SJSA1 (cell line): ENCODE measurements around the gene SPRR5. TPM values are rescaled to one million over a fixed set of nuclear protein-coding genes. Genes with fewer than 3 reads are reported as not detected.

Source experiments
- DNase-seq, 2 experiments: peaks; one replicate each; pipeline ENCODE4 v3.0.0-alpha.2; 2015 to 2020; ENCODE audit warnings: low spot score in 2 of 2, low read depth in 1 of 2
- H3K27ac ChIP-seq: fragments of 250-450 bp; sonication (Bioruptor Pico); 2 replicates; pipeline ENCODE4 v1.5.1; 2020; ENCODE audit warnings: mild to moderate bottlenecking, moderate library complexity
- H3K27me3 ChIP-seq: fragments of 250-450 bp; sonication (Bioruptor Pico); replicated peaks from 2 replicates; pipeline ENCODE4 v1.5.1; 2020; ENCODE audit warnings: mild to moderate bottlenecking, moderate library complexity
- H3K36me3 ChIP-seq: fragments of 250-450 bp; sonication (Bioruptor Pico); 2 replicates; pipeline ENCODE4 v1.5.1; 2020; ENCODE audit warnings: mild to moderate bottlenecking
- H3K4me1 ChIP-seq: fragments of 250-450 bp; sonication (Bioruptor Pico); replicated peaks from 2 replicates; pipeline ENCODE4 v1.6.1; 2021; ENCODE audit warnings: mild to moderate bottlenecking
- H3K4me3 ChIP-seq: fragments of 250-450 bp; sonication (Bioruptor Pico); 2 replicates; pipeline ENCODE4 v1.5.1; 2020; ENCODE audit warnings: mild to moderate bottlenecking
- H3K9me3 ChIP-seq: fragments of 250-450 bp; sonication (Bioruptor Pico); replicated peaks from 2 replicates; pipeline ENCODE4 v1.5.1; 2020; ENCODE audit warnings: mild to moderate bottlenecking
- total RNA-seq: library from RNA; depleted of rRNA; stranded (reverse); fragments of >200 nt; shearing (Covaris generic); gene quantifications from 2 replicates; pipeline ENCODE4 v1.2.3, GENCODE V29; 2014

Gene SPRR5
- total RNA-seq, 1 experiment from 2014 or later, result not detected

DNA sequence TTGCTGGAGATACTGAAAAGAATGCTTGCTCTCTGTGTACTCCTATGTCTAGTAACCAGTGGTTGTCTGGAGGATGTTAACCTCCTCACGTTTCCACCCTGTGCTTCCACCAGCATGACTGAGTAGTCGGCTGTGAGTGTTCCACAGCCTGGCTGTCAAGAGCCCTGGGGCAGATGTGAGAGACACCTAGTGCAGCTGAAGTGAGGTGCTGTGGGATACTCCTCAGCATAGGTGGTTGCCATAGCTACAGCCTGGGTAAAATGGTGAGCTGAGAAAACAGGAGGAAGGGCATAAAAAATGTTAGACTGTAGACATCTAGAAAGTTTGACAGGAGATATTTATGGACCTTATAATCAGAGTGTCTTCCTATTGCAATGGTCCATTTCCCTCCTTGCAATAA, 22.8 kb upstream of the SPRR5 start:
- Histone ChIP-seq H3K9me3 (no peaks in the 10 kb centered on the region), H3K4me3 (no peak overlapping the region), H3K27me3 (no peaks in the 10 kb centered on the region; the same call in 1 of the 2 replicates), H3K4me1 (no peaks in the 10 kb centered on the region), H3K36me3 (no peaks in the 10 kb centered on the region), H3K27ac (no peak overlapping the region)
- DNase-seq, result no peak

DNA sequence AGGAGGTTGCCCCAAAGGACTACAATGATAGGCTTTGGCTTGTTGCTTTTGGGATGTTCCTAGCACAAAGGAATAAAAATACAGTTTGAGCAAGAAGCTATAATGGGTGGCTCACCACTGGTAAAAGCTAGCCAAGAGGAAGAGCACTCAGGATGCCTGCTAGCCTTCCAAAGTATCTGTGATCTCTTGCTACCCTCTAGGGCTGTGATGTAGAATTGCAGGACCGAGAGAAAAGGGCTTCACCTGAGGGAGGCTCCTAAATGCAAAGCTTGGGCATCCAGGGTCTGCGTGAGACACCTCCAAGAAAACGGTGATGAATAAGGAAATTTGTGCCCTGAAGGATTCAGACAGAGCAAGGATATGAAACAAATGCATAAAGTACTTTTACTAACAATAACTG, 20.9 kb upstream of the SPRR5 start:
- H3K27me3 ChIP-seq, result no peaks in the 10 kb centered on the region; the same call in 1 of the 2 replicates
- H3K27ac ChIP-seq, result no peak overlapping the region
- no peaks in the 10 kb centered on the region for H3K9me3 ChIP-seq
- H3K4me1 ChIP-seq, result no peaks in the 10 kb centered on the region
- no peak for DNase-seq
- H3K4me3 ChIP-seq, result no peak overlapping the region
- H3K36me3 ChIP-seq, result no peaks in the 10 kb centered on the region

DNA sequence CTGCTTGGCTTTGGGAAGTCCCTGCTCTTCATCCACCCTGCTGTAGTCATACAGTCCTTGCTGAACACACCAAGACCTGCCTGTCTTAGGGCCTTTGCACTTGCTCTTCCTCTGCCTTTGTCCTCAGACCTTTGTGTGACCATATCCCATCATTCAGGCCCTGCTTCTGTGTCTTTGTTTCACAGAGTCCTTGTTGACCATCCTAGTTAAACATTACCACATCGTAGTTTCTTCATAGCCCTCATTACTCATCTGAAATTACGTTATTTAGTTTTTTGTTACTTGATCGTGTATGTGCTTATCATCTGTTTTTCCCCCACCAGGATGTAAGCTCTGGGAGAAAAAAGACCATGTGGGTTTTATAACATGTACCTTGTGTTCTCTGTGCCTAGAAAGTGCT, 18.3 kb upstream of the SPRR5 start:
- Histone ChIP-seq H3K9me3 (no peaks in the 10 kb centered on the region), H3K36me3 (no peaks in the 10 kb centered on the region), H3K4me1 (no peaks in the 10 kb centered on the region), H3K4me3 (no peak overlapping the region), H3K27ac (no peak overlapping the region), H3K27me3 (no peaks in the 10 kb centered on the region; the same call in 1 of the 2 replicates)
- no peak for DNase-seq

DNA sequence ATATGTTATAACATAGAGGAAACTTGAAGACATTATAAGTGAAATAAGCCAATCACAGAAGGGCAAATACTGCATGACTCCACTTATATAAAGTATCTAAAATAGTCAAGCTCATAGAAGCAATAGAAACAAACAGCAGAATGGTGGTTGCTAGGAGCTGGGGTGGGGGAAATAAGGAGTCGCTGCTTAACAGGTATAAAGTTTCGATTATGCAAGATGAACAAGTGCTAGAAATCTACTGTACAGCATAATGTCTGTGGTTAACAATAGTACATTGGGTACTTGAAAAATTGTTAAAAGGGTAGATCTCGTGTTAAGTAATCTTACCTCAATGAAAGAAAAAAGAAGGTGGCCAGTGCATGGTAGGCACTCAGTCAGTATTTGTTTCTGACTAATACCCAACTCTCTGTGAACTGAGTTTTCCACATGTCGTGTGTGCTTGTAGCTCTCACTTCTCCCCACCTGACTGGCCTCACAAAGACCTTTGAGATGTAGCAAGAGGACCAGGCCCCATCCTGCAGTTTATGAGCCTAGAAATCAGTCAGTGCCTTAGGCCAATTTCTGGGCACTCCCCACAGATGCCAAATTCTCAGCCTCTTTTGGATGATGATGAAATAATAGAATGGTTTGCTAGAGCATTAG, 14.7 kb upstream of the SPRR5 start:
- H3K36me3 ChIP-seq, result no peaks in the 10 kb centered on the region
- H3K9me3 ChIP-seq, result no peaks in the 10 kb centered on the region
- no peak for DNase-seq
- 0 out of 2 replicates have a peak, but pooled peaks cover 3% of the 10 kb centered on the region for H3K27me3 ChIP-seq
- H3K4me1 ChIP-seq, result no peaks in the 10 kb centered on the region
- H3K27ac ChIP-seq, result no peak overlapping the region
- H3K4me3 ChIP-seq, result no peak overlapping the region

DNA sequence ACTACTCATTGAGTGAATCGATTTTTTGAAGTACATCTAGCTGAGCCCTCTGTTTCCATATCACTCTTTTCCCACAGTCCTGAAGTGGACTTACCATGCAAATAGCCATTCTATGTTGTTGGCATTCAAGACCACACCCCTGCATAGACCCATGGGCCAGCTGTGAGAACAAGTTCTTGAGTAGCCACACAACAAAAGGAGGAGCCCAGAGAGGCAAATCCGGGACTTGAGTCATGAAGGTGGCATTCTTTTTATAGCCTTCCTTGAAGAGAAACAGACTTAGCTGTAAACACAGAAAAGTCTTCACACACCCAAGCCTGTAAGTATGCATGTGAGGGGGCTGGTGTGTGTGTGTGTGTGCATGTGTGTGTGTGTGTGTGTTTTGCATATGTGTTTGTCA, 13.8 kb upstream of the SPRR5 start:
- no peaks in the 10 kb centered on the region for H3K9me3 ChIP-seq
- no peak overlapping the region for H3K4me3 ChIP-seq
- H3K27ac ChIP-seq, result no peak overlapping the region
- H3K27me3 ChIP-seq, result 0 out of 2 replicates have a peak, but pooled peaks cover 3% of the 10 kb centered on the region
- no peaks in the 10 kb centered on the region for H3K4me1 ChIP-seq
- H3K36me3 ChIP-seq, result no peaks in the 10 kb centered on the region
- no peak for DNase-seq

DNA sequence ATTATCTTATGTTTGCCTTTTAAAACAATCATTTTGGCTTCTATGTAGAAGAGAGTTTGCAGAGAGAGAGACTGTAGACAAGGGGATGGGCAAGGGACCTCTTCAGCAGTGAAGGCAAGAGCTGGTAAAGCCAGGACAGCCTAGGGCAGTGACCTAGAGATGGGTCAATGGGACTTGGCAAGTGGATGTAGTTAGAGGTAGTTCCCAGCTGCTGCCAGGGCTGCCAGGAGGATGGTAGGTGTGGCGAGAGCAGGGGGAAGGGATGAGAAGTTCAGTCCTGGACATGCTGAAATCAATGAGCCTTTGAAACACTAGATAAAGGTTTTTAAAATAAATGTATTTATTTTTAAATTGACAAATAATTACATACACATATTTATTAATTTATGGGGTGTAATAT, 6.4 kb upstream of the SPRR5 start:
- no peak for DNase-seq
- no peak overlapping the region for H3K27ac ChIP-seq
- H3K9me3 ChIP-seq, result no peaks in the 10 kb centered on the region
- no peaks in the 10 kb centered on the region for H3K36me3 ChIP-seq
- H3K4me3 ChIP-seq, result no peak overlapping the region
- H3K27me3 ChIP-seq, result no peaks in the 10 kb centered on the region
- H3K4me1 ChIP-seq, result no peaks in the 10 kb centered on the region

DNA sequence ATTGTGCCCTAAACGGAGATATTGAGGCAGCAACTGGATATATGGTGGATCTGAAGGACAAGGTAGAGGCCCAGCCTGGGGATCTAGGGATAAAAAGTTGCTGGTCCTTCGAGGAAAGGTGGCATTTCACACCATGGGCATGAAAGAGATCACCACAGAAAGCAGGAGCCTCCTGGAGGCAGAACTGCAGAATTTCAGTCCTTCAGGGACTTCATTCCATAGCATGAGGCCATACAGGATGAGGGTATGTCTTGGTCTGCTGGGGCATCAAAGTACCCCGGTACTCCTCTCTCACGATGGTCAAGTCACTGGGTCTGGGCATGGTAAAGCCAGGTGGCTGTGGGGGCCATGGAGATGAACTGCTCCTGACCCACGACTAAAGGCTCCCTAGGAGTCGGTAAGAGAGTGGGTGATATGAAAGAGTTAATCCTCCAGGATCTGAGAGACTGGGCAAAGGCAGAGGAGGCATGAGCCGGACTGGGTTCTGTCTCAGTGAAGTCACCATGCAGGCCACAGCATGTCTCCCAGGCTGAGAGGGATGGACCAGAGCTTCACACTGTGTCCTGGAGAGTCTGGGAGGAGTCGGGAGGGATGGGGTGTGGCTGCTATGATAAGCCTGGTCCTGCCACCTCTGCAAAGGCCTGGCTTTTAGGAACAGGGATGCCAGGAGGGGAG, 5.8 kb upstream of the SPRR5 start:
- no peak for DNase-seq
- Histone ChIP-seq H3K4me3 (no peak overlapping the region), H3K9me3 (no peaks in the 10 kb centered on the region), H3K4me1 (no peaks in the 10 kb centered on the region), H3K27ac (no peak overlapping the region), H3K36me3 (no peaks in the 10 kb centered on the region), H3K27me3 (no peaks in the 10 kb centered on the region)

DNA sequence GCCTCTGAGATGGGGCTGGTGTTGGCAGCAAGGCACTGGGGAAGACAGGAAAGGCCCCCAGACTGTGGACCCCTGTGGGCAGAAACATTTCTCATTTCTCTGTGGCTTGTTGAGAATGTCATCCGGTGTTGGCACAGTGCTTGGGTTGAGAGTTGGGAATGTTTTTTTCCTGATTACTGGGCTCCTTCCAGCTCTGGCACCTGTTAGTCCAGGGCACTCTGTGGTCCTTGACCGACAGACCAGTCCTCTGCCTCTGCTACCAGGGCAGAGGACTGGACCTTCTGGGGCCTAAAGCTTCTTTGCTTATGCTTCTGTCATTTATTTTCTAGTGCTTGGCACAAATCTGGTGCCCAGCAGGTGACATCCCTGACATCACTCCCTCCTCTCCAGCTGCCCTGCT, 4.8 kb upstream of the SPRR5 start:
- no peak for DNase-seq
- no peaks in the 10 kb centered on the region for H3K9me3 ChIP-seq
- H3K36me3 ChIP-seq, result no peaks in the 10 kb centered on the region
- H3K4me1 ChIP-seq, result no peaks in the 10 kb centered on the region
- H3K27me3 ChIP-seq, result no peaks in the 10 kb centered on the region
- no peak overlapping the region for H3K27ac ChIP-seq
- no peak overlapping the region for H3K4me3 ChIP-seq

DNA sequence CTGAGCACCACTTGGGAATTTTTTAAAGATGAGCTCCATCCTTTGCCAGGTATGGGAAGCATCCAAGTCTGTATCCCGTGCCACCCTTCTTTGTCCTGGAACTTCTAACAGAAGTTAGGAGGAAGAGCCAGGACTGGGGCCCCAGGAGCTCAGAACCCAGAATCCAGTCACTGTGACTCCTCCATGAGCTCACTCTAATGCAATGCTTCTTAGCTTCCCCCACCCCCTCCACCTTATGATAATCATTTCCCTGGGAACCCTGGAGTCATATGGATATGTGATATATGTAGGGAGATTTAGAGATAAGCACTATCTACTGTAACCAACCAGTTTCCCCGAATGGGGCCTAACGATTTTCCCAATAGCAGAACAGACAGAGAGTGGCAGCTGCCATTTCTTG, 758 bp upstream of the SPRR5 start:
- no peaks in the 10 kb centered on the region for H3K9me3 ChIP-seq
- H3K27ac ChIP-seq, result no peak overlapping the region
- H3K4me1 ChIP-seq, result no peaks in the 10 kb centered on the region
- DNase-seq, result no peak
- no peak overlapping the region for H3K4me3 ChIP-seq
- H3K36me3 ChIP-seq, result no peaks in the 10 kb centered on the region
- 0 out of 2 replicates have a peak, but pooled peaks cover 5% of the 10 kb centered on the region for H3K27me3 ChIP-seq

DNA sequence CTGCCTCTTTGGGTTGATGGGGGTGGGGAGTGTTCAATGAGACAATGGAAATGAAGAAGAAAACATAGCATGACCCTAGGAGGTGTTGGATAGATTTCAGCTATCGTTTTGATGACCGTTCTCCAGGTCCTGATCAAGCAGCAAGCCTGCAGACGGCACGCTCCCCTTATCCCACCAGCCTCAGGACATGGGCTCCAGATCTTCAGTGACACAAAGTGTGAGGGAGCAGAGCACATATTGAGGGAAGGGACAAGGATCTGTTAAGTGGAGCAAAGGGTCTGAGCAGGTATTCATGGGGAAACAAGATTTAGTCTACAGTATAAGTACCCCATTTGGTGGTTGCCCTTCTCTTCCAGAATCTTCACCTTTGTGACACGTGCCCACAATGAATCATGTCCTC, 4.7 kb downstream of the SPRR5 start:
- Histone ChIP-seq H3K27ac (no peak overlapping the region), H3K27me3 (0 out of 2 replicates have a peak, but pooled peaks cover 5% of the 10 kb centered on the region), H3K4me1 (no peaks in the 10 kb centered on the region), H3K9me3 (no peaks in the 10 kb centered on the region), H3K4me3 (no peak overlapping the region), H3K36me3 (no peaks in the 10 kb centered on the region)
- DNase-seq, result no peak

DNA sequence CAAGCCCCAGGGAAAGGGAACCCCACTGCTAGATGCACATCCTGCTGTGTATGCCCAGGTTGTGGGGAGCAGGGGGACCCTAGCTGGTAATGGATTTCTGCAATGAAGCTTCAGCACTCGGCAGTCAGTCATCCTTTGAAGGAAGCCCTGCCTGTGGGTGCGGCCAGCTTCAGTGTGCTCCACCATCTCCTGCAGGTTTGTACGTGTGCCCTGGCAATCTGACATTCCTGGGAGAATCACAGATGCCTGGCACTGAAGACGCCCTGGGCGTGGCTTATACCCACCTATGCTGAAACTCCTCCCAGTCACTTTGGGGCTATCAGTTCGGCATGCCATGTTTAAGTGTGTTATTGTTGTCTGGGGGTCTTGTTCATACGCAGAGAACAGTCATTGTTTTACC, 6.8 kb downstream of the SPRR5 start:
- Histone ChIP-seq H3K27me3 (0 out of 2 replicates have a peak, but pooled peaks cover 5% of the 10 kb centered on the region), H3K27ac (no peak overlapping the region), H3K4me3 (no peak overlapping the region), H3K36me3 (no peaks in the 10 kb centered on the region), H3K9me3 (no peaks in the 10 kb centered on the region), H3K4me1 (no peaks in the 10 kb centered on the region)
- no peak for DNase-seq

DNA sequence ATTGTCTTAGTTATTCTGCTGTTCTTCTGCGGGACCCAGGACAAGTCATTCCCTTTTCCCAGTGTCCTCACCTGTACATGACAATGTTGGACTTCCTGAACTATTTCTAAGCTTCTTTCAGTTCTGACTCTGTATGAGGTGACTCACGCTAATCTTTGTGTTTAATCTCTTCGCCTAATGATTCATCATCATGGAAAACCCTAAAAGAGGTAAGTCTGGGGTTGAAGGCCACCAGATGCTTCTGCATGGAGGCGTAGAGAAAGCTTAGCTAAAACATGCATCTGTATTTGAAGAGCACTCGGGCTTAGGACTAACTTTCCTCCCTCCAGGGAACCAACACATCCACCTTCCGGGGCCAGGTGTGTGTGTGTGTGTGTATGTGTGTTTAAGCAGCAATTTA, 7.4 kb downstream of the SPRR5 start:
- no peaks in the 10 kb centered on the region for H3K4me1 ChIP-seq
- H3K4me3 ChIP-seq, result no peak overlapping the region
- no peak overlapping the region for H3K27ac ChIP-seq
- H3K36me3 ChIP-seq, result no peaks in the 10 kb centered on the region
- 0 out of 2 replicates have a peak, but pooled peaks cover 5% of the 10 kb centered on the region for H3K27me3 ChIP-seq
- no peak for DNase-seq
- H3K9me3 ChIP-seq, result no peaks in the 10 kb centered on the region

DNA sequence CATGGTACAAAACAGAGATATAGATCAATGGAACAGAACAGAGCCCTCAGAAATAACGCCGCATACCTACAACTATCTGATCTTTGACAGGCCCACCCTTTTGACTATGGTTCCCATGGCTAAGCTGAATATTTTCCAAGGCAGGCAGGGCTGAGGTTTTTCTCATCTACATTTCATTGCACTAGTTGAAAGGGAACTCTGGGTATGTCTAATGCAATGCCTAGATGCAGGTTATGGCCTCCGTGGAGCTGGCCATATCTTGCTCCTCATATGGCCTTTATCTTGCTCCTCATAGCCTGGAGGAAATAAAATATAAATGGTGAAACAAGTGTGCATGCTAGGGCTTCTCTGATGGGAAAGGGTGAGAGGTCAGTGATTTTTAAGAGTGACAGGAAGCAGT, 10.6 kb downstream of the SPRR5 start:
- Histone ChIP-seq H3K36me3 (no peaks in the 10 kb centered on the region), H3K4me1 (no peaks in the 10 kb centered on the region), H3K27me3 (peaks cover 5% of the 10 kb centered on the region; the same call in 1 of the 2 replicates), H3K4me3 (no peak overlapping the region), H3K27ac (no peak overlapping the region), H3K9me3 (no peaks in the 10 kb centered on the region)
- no peak for DNase-seq

DNA sequence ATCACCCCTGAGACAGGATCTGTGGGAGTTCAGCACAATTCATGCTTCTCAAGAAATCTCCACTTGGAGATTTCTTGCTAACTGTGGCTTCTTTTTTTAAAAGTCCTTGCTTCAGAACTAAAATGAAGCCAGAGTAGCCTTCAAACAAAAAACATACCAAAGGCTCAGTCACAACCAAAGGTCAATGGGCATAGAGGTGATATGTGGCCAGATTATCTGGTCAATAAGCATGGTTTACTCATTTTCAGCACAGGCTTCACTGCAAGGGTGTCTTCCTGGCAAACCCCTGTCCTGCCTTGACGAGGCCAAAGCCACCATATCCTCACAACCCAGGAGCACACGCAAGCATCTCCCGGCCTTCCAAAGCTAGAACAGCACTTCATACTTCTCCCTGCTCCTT, 12.3 kb downstream of the SPRR5 start:
- Histone ChIP-seq H3K9me3 (no peaks in the 10 kb centered on the region), H3K27me3 (peaks cover 5% of the 10 kb centered on the region; the same call in 1 of the 2 replicates), H3K27ac (no peak overlapping the region), H3K36me3 (no peaks in the 10 kb centered on the region), H3K4me3 (no peak overlapping the region), H3K4me1 (no peaks in the 10 kb centered on the region)
- no peak for DNase-seq
